B cell (primary cell): ENCODE measurements around the gene TMC6. TPM values are rescaled to one million over a fixed set of nuclear protein-coding genes. Genes with fewer than 3 reads are reported as not detected.
A peak's percentile ranks its signal among the peaks of the same experiment; 100 is the strongest.

Source experiments
- ATAC-seq: fragments of 200-7000 bp; cut with Tn5 transposase; one replicate; pipeline ENCODE4 v1.10.0; 2021; ENCODE audit warnings: low read depth, mild to moderate bottlenecking, moderate number of reproducible peaks, moderate library complexity
- CTCF ChIA-PET: fragments of 350-600 bp; sonication (Branson Sonifier 250); formaldehyde crosslinking; loops from one replicate; lab custom pipeline; 2021; ENCODE audit warnings: antibody characterized with exemption, inconsistent platforms; lab: Charles Lee
- POLR2A ChIA-PET: fragments of 350-600 bp; sonication (Branson Sonifier 250); formaldehyde crosslinking; loops from one replicate; lab custom pipeline; 2021; ENCODE audit warnings: antibody characterized with exemption; lab: Charles Lee
- DNase-seq: peaks from one replicate; pipeline ENCODE4 v3.0.0; 2013
- H2AFZ ChIP-seq: 2 replicates; pipeline ENCODE4 v1.6.1; 2012; ENCODE audit warnings: mild to moderate bottlenecking, low read depth, low read length; ENCODE audit not compliant: insufficient read depth, poor library complexity, severe bottlenecking
- H3K27ac ChIP-seq, 2 donors: 1 replicate in 1 of 2; 2 replicates in 1 of 2; pipeline ENCODE4 v1.5.1; 2012 to 2013; ENCODE audit warnings: low read length in 2 of 2, mild to moderate bottlenecking in 2 of 2, moderate library complexity in 1 of 2
- H3K27me3 ChIP-seq, 4 experiments: fragments of 200-600 bp in 1 of 4; sonication (generic) in 1 of 4; replicated peaks in 1 of 4; 1 replicate in 2 of 4; 2 replicates in 2 of 4; pipeline versions ENCODE4 v1.6.1 to v1.7.0; 2013 to 2016; ENCODE audit warnings: low read length in 3 of 4, mild to moderate bottlenecking in 2 of 4, mixed read lengths in 1 of 4, moderate library complexity in 1 of 4; ENCODE audit not compliant: insufficient read depth in 4 of 4, control insufficient read depth in 3 of 4; ENCODE audit errors: control extremely low read depth in 1 of 4
- H3K36me3 ChIP-seq, 2 experiments: replicated peaks in 1 of 2; 1 replicate in 1 of 2; 2 replicates in 1 of 2; pipeline versions ENCODE4 v1.6.1 to v1.7.1; 2013; ENCODE audit warnings: low read length in 1 of 2; ENCODE audit not compliant: insufficient read depth in 2 of 2, control insufficient read depth in 1 of 2; ENCODE audit errors: control extremely low read depth in 1 of 2, extremely low read depth in 1 of 2
- H3K4me1 ChIP-seq, 2 donors: fragments of 200-600 bp in 1 of 2; sonication (generic) in 1 of 2; 1 replicate in 1 of 2; 2 replicates in 1 of 2; pipeline versions ENCODE4 v1.5.1 to v1.6.1; 2013 to 2017; ENCODE audit warnings: low read length in 2 of 2; ENCODE audit not compliant: control insufficient read depth in 2 of 2, insufficient read depth in 2 of 2
- H3K4me2 ChIP-seq: replicated peaks from 2 replicates; pipeline ENCODE3; 2012; ENCODE audit warnings: mild to moderate bottlenecking, low read depth, low read length; ENCODE audit not compliant: poor library complexity, severe bottlenecking
- H3K4me3 ChIP-seq, 5 experiments: fragments of 200-600 bp in 1 of 5; sonication (generic) in 1 of 5; 1 replicate in 3 of 5; 2 replicates in 2 of 5; pipeline versions ENCODE4 v1.5.1 to v1.7.0; 2011 to 2016; ENCODE audit warnings: low read length in 4 of 5, mild to moderate bottlenecking in 4 of 5, low read depth in 2 of 5, control low read depth in 1 of 5, moderate library complexity in 1 of 5; ENCODE audit not compliant: insufficient read depth in 1 of 5; ENCODE audit errors: control extremely low read depth in 1 of 5, extremely low read depth in 1 of 5
- H3K79me2 ChIP-seq: fragments of 200-600 bp; sonication (generic); one replicate; pipeline ENCODE4 v1.6.0; 2016; ENCODE audit warnings: low read length; ENCODE audit not compliant: control insufficient read depth, insufficient read depth
- H3K9ac ChIP-seq: fragments of 200-600 bp; sonication (generic); 2 replicates; pipeline ENCODE4 v1.6.1; 2017; ENCODE audit warnings: mild to moderate bottlenecking, low read length, moderate library complexity
- H3K9me3 ChIP-seq, 3 donors: one replicate each; pipeline versions ENCODE4 v1.6.1 to v1.7.1; 2013; ENCODE audit warnings: low read length in 2 of 3; ENCODE audit not compliant: control insufficient read depth in 2 of 3, insufficient read depth in 1 of 3; ENCODE audit errors: control extremely low read depth in 1 of 3
- H4K20me1 ChIP-seq: 2 replicates; pipeline ENCODE4 v1.6.0; 2012; ENCODE audit warnings: mild to moderate bottlenecking, low read length; ENCODE audit not compliant: insufficient read depth, control insufficient read depth, poor library complexity, severe bottlenecking
- H3K27ac Mint-ChIP-seq: one replicate; pipeline ENCODE4 v1.8.0; 2021; ENCODE audit warnings: mixed read lengths
- H3K27me3 Mint-ChIP-seq: one replicate; pipeline ENCODE4 v1.8.0; 2021; ENCODE audit warnings: mixed read lengths
- H3K4me1 Mint-ChIP-seq: one replicate; pipeline ENCODE4 v1.8.0; 2021; ENCODE audit warnings: mixed read lengths
- H3K4me3 Mint-ChIP-seq: one replicate; pipeline ENCODE4 v1.8.0; 2021; ENCODE audit warnings: mixed read lengths
- H3K9me3 Mint-ChIP-seq: one replicate; pipeline ENCODE4 v1.8.0; 2022; ENCODE audit warnings: mixed read lengths; ENCODE audit not compliant: insufficient read depth
- CTCF ChIP-seq: fragments of 200-600 bp; IDR thresholded peaks from one replicate; pipeline ENCODE4 v1.8.0; 2022; ENCODE audit warnings: antibody characterized with exemption, mild to moderate bottlenecking
- EZH2 ChIP-seq: IDR thresholded peaks from 2 replicates; pipeline ENCODE4 v1.6.1; 2012; ENCODE audit warnings: borderline replicate concordance, low read depth, mild to moderate bottlenecking, moderate library complexity, low read length; ENCODE audit not compliant: insufficient read depth, poor library complexity, severe bottlenecking
- WGBS: methylation state at CpG from one replicate; pipeline ENCODE4 v1.1.5; 2013; ENCODE audit warnings: missing lambda C conversion rate; ENCODE audit not compliant: insufficient coverage; 5-methylcytosine and 5-hydroxymethylcytosine counted together
- intact Hi-C: fragments of 100-400 bp; cut with micrococcal nuclease; formaldehyde crosslinking; loops from one replicate; pipeline ENCODE4 v1.10.0; 2022
- polyA plus RNA-seq: library from polyadenylated mRNA; depleted of rRNA; stranded (reverse); fragments of >200 nt; gene quantifications from 2 replicates; pipeline ENCODE4 v1.2.3, GENCODE V29; 2012
- total RNA-seq, 2 donors: library from RNA; stranded (reverse); fragments of 120-200 nt in 1 of 2; gene quantifications; 1 replicate in 1 of 2; 2 replicates in 1 of 2; pipeline versions ENCODE4 v1.2.3 to v1.2.4, GENCODE V29; 2013 to 2022

TMC6 gene
- total and polyA plus RNA-seq, 2 donors (not counting 1 experiment from before 2014, with no cell fraction given): 374 to 891 TPM

GRCh38 chr17:78114831-78115723 lies 13.5 kb downstream of the TMC6 start:
- H3K4me1 ChIP-seq: peaks cover 12 to 22% of the 10 kb centered on the region in 2 donors
- H3K4me3 ChIP-seq: no peak overlapping the region
- H3K27me3 Mint-ChIP-seq: no peaks in the 10 kb centered on the region
- H3K27ac Mint-ChIP-seq: peak overlapping the region; percentile 63
- no peak for DNase-seq
- ATAC-seq: no peak
- H3K9me3 ChIP-seq: no peaks in the 10 kb centered on the region
- peak overlapping the region in 1 of 2 donors; percentile 43 for H3K27ac ChIP-seq
- 94% methylated on average over 22 of the region's 28 CpGs for WGBS
- H3K4me2 ChIP-seq: no peak overlapping the region
- POLR2A ChIA-PET: interaction anchor here (0.6 to 1.4 kb wide), 6 partner anchors 9 to 65 kb away, joined by 3 to 9 read pairs (median 4); no protein-coding TSS in a partner anchor
- H3K9ac ChIP-seq: no peak overlapping the region
- CTCF ChIA-PET: interaction anchor here (1.1 to 10.9 kb wide), 7 partner anchors 7 to 135 kb away, joined by 3 to 142 read pairs (median 9); no protein-coding TSS in a partner anchor
- intact Hi-C loops: loop anchor here (10.0 kb wide), 1 partner anchor 310 kb away; no protein-coding TSS in a partner anchor
- peaks cover 16% of the 10 kb centered on the region for H3K79me2 ChIP-seq
- no peaks in the 10 kb centered on the region for H3K9me3 Mint-ChIP-seq
- no peak overlapping the region for H2AFZ ChIP-seq
- no peak for TF ChIP-seq CTCF
- TF ChIP-seq EZH2: no peak
- peaks cover 81% of the 10 kb centered on the region for H4K20me1 ChIP-seq
- peaks cover 29% of the 10 kb centered on the region for H3K4me1 Mint-ChIP-seq
- no peaks in the 10 kb centered on the region for H3K27me3 ChIP-seq
- H3K36me3 ChIP-seq: peaks cover 0 to 85% of the 10 kb centered on the region in 2 experiments
- no peak overlapping the region for H3K4me3 Mint-ChIP-seq
